ENCODE data around the gene ZFAND3.

Gene ZFAND3

DNA sequence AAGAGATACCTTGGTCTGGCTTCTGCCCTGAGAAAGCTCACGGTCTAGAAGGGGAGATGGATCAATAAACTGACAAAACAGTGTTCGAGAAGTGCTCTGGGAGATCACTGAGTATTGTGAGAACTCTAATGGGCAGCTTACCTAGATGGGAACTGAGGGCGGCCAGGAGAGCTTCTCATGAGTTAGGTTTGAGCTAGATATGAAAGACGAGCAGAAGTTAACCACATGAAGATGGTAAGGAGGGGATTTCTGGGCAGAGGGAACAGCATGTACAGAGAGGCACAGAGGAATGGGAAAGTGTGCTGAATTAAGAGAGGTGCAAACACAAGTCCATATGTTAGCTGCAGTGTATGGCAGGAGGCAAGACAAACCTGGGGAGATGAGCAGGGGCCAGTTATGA is 11.9 kb downstream of the ZFAND3 start:
- H3K79me2 ChIP-seq (ENCODE audit: control insufficient read depth, insufficient read depth, low read length, unreplicated experiment): peaks cover 92% of the 10 kb centered on the region
- no peaks in the 10 kb centered on the region for H3K36me3 ChIP-seq (ENCODE audit: insufficient read depth, low read length)

DNA sequence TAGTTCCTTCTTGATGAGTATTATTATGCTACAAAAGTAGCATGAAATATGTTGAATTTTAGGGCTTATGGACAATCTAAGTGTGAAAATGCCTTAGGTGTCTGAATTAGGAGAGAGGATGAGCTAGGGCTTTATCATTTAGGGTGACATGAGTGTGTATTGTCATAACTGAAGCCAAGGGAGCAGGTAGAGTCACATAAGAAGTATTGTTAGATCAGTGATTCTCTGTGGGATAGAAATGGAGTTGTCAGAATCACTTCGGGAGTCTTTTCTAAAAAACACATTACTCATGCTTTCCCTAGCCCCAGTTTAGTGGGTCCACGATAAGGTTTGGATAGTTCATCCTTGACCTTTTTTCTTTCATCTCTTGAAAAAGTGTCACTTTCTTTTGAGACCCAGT is 16.4 kb downstream of the ZFAND3 start:
- peaks cover 79% of the 10 kb centered on the region for H3K79me2 ChIP-seq (ENCODE audit: control insufficient read depth, insufficient read depth, low read length, unreplicated experiment)
- no peaks in the 10 kb centered on the region for H3K27me3 ChIP-seq (ENCODE audit: insufficient read depth, low read length)

More for the DNA sequence above, 11.9 kb downstream of the ZFAND3 start:
- Histone ChIP-seq H3K27me3 (ENCODE audit: insufficient read depth, low read length) (no peaks in the 10 kb centered on the region), H3K4me1 (ENCODE audit: control insufficient read depth, insufficient read depth, low read length, unreplicated experiment) (peaks cover 20% of the 10 kb centered on the region), H3K27ac (ENCODE audit: low read depth, low read length) (no peak overlapping the region), H3K4me3 (ENCODE audit: low read depth, low read length) (no peak overlapping the region), H2AFZ (ENCODE audit: low read length, unreplicated experiment) (no peak overlapping the region)

DNA sequence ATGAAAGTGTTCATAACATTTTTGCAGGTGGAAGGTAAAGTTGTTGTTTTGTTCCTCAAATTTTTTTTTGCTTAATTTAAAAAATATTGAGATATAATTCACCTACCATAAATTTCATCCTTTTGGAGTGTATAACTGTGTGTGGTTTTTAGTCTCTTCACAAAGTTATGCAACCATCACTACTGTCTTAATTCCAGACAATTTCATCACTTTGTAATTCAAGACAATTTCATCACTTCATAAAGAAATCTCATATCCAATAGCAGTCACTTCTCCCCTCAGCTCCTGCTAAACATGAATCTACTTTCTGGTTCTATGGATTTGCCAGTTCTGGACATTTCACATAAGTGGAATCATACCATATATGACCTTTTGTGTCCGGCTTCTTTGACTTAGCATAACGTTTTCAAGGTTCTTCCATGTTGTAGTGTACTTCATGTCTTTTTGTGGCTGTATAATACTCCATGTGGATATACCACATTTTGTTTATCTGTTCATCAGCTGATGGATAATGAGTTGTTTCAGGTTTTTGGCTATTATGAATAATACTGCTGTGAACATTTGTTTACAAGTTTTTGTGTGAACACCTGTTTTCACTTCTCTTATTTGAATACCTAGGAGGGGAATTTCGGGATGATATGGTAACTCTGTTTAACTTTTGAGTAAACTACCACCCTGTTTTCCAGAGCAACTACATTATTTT is 18.8 kb downstream of the ZFAND3 start:
- no peak overlapping the region for H3K4me3 ChIP-seq (ENCODE audit: low read depth, low read length)
- H3K27me3 ChIP-seq (ENCODE audit: insufficient read depth, low read length): no peaks in the 10 kb centered on the region
- H3K4me1 ChIP-seq (ENCODE audit: control insufficient read depth, insufficient read depth, low read length, unreplicated experiment): peaks cover 3% of the 10 kb centered on the region
- H3K27ac ChIP-seq (ENCODE audit: low read depth, low read length): no peak overlapping the region
- no peak overlapping the region for H2AFZ ChIP-seq (ENCODE audit: low read length, unreplicated experiment)
- peaks cover 81% of the 10 kb centered on the region for H3K79me2 ChIP-seq (ENCODE audit: control insufficient read depth, insufficient read depth, low read length, unreplicated experiment)
- 0 out of 2 replicates have a peak, but pooled peaks cover 3% of the 10 kb centered on the region for H3K36me3 ChIP-seq (ENCODE audit: insufficient read depth, low read length)

More for the DNA sequence above, 16.4 kb downstream of the ZFAND3 start:
- Histone ChIP-seq H2AFZ (ENCODE audit: low read length, unreplicated experiment) (no peak overlapping the region), H3K4me1 (ENCODE audit: control insufficient read depth, insufficient read depth, low read length, unreplicated experiment) (peaks cover 3% of the 10 kb centered on the region), H3K27ac (ENCODE audit: low read depth, low read length) (no peak overlapping the region), H3K4me3 (ENCODE audit: low read depth, low read length) (no peak overlapping the region), H3K36me3 (ENCODE audit: insufficient read depth, low read length) (0 out of 2 replicates have a peak, but pooled peaks cover 3% of the 10 kb centered on the region)

DNA sequence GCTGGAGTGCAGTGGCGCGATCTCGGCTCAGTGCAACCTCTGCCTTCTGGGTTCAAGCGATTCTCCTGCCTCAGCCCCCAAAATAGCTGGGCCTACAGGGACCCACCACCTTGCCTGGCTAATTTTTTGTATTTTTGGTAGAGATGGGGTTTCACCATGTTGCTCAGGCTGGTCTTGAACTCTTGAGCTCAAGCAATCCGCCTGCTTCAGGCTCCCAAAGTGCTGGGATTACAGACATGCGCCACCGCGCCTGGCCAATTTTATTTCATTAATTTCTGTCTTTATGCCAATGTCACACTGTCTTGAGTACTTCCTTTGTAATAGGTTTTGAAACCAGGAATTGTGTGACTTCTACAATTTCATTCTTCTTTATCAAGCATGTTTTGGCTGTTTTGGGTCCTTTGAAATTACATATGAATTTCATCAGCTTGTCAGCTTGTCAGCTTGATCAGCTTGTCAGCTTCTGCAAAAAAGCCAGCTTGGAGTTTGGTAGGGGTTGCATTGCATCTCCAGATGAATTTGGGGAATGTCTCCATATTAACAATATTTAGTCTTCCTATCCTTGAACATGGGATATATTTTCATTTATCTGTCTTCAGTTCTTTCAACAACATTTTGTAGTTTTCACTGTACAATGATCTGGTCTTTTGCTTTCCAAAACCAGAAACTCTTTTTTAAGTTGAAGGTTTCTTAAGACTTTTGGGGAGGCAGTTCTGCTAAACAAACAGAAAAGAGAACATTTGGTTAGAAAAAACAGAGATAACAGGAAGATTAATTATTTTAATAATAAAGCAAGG is 20.8 kb downstream of the ZFAND3 start:
- 0 out of 2 replicates have a peak, but pooled peaks cover 3% of the 10 kb centered on the region for H3K36me3 ChIP-seq (ENCODE audit: insufficient read depth, low read length)
- no peak overlapping the region for H2AFZ ChIP-seq (ENCODE audit: low read length, unreplicated experiment)
- peaks cover 81% of the 10 kb centered on the region for H3K79me2 ChIP-seq (ENCODE audit: control insufficient read depth, insufficient read depth, low read length, unreplicated experiment)
- no peak overlapping the region for H3K4me3 ChIP-seq (ENCODE audit: low read depth, low read length)
- H3K27ac ChIP-seq (ENCODE audit: low read depth, low read length): no peak overlapping the region
- peaks cover 8% of the 10 kb centered on the region for H3K4me1 ChIP-seq (ENCODE audit: control insufficient read depth, insufficient read depth, low read length, unreplicated experiment)
- H3K27me3 ChIP-seq (ENCODE audit: insufficient read depth, low read length): no peaks in the 10 kb centered on the region

DNA sequence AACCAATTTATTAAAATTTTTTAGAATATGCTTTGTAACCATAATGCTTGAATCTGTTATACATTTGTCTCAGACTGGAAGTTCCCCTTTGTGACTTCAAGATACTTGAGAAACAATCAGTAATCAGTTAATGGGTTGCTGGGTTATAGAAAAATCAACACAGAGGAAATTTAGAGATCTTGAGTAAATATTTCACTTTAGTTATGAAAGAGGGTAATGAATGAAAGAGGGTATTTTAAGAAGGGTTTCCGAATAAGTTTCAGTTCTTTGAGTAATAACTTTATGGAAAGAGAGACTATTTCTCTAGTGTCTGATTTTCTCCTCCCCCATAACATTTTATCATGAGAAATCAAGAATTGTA is 21.4 kb downstream of the ZFAND3 start:
- Histone ChIP-seq H3K36me3 (ENCODE audit: insufficient read depth, low read length) (0 out of 2 replicates have a peak, but pooled peaks cover 3% of the 10 kb centered on the region), H3K79me2 (ENCODE audit: control insufficient read depth, insufficient read depth, low read length, unreplicated experiment) (peaks cover 81% of the 10 kb centered on the region), H3K27ac (ENCODE audit: low read depth, low read length) (no peak overlapping the region)

DNA sequence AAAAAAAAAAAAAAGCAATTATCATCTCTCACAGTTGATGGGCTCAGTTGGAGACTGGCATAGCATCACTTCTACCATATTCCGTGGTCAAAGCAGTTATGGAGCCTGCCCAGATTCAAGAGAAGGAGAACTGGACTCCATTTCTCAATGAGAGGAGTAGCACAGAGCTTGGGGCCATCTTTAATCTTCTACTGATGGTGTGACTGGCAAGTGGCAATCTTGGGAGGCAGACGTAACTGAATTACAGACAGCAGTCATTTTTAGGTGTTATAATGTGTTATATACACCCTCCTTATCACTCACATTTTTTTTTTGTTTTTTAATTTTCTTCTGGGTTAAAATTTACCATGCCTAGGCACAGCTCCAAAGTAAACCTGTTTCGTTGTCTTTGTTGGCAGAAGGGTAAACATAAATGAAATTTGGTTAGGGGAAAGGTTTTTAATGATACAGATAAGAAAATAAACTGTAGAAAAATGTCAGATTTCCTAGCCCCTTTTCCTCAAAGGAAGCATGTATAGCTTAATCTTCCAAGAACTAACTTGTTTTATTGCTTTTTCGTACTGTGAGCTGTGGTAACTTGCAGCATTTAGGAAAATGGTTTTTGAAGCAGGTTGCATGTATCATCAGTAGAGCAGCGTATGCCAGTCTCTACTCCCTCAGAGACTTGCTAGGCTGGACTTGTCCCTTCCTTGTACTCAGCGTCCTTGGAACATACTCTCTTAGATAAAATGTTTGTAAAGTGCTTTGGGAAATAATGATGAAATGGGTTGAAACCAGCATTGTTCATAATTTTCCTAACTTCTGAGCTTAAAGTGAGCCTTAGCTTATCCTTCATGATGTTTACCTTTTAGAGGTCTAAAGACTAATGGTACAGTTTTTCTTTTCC is 25.7 kb downstream of the ZFAND3 start:
- H3K27ac ChIP-seq (ENCODE audit: low read depth, low read length): no peak overlapping the region
- no peaks in the 10 kb centered on the region for H3K36me3 ChIP-seq (ENCODE audit: insufficient read depth, low read length)
- no peak overlapping the region for H3K4me3 ChIP-seq (ENCODE audit: low read depth, low read length)
- H3K79me2 ChIP-seq (ENCODE audit: control insufficient read depth, insufficient read depth, low read length, unreplicated experiment): peaks cover 92% of the 10 kb centered on the region
- H2AFZ ChIP-seq (ENCODE audit: low read length, unreplicated experiment): no peak overlapping the region
- peaks cover 10% of the 10 kb centered on the region for H3K4me1 ChIP-seq (ENCODE audit: control insufficient read depth, insufficient read depth, low read length, unreplicated experiment)
- no peaks in the 10 kb centered on the region for H3K27me3 ChIP-seq (ENCODE audit: insufficient read depth, low read length)

More for the DNA sequence above, 21.4 kb downstream of the ZFAND3 start:
- Histone ChIP-seq H3K4me3 (ENCODE audit: low read depth, low read length) (no peak overlapping the region), H3K4me1 (ENCODE audit: control insufficient read depth, insufficient read depth, low read length, unreplicated experiment) (peaks cover 13% of the 10 kb centered on the region), H3K27me3 (ENCODE audit: insufficient read depth, low read length) (no peaks in the 10 kb centered on the region), H2AFZ (ENCODE audit: low read length, unreplicated experiment) (no peak overlapping the region)

DNA sequence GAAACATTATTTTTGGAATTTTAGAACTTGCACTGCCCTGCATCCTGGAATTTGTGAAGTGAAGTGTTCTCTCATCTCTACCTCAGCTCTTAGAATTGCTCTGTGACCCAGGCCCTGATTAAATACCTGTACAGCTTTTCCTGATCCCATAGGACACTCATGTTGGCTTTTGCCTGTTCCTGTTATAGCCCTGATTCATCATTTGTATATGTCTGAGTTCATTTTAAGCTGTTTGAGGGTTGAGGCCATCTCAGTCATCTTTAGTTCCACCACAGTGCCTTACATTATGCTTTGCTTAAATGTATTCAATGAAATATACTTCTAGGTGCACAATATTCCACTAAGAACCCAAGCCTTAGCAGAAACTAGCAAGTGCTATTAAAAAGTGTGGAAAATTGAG is 26.4 kb downstream of the ZFAND3 start:
- Histone ChIP-seq H3K79me2 (ENCODE audit: control insufficient read depth, insufficient read depth, low read length, unreplicated experiment) (peaks cover 93% of the 10 kb centered on the region), H3K36me3 (ENCODE audit: insufficient read depth, low read length) (no peaks in the 10 kb centered on the region), H3K4me3 (ENCODE audit: low read depth, low read length) (no peak overlapping the region), H3K27ac (ENCODE audit: low read depth, low read length) (no peak overlapping the region), H2AFZ (ENCODE audit: low read length, unreplicated experiment) (no peak overlapping the region), H3K4me1 (ENCODE audit: control insufficient read depth, insufficient read depth, low read length, unreplicated experiment) (peaks cover 10% of the 10 kb centered on the region), H3K27me3 (ENCODE audit: insufficient read depth, low read length) (no peaks in the 10 kb centered on the region)

DNA sequence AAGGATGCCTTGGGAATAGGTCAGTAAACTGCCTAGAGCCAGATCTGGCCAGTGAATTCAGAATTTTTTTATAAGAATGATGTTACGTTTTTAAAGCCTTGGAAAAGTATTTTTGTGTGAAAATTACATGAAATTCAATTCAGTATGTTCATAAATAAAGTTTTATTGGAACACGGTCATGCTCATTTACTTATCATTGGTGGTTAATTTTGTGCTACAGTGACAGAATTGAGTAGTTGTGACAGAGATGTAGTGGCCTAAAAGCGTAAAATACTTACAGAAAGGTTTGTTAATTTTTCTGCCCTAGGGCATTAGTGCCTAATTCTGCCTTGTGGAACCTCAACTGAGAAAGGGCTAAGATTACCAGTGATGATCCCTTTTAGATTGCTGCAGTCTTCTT is 28.2 kb downstream of the ZFAND3 start:
- Histone ChIP-seq H3K79me2 (ENCODE audit: control insufficient read depth, insufficient read depth, low read length, unreplicated experiment) (peaks cover 94% of the 10 kb centered on the region), H3K27me3 (ENCODE audit: insufficient read depth, low read length) (no peaks in the 10 kb centered on the region), H3K36me3 (ENCODE audit: insufficient read depth, low read length) (no peaks in the 10 kb centered on the region), H3K4me3 (ENCODE audit: low read depth, low read length) (no peak overlapping the region), H3K4me1 (ENCODE audit: control insufficient read depth, insufficient read depth, low read length, unreplicated experiment) (peaks cover 10% of the 10 kb centered on the region), H2AFZ (ENCODE audit: low read length, unreplicated experiment) (no peak overlapping the region), H3K27ac (ENCODE audit: low read depth, low read length) (no peak overlapping the region)

DNA sequence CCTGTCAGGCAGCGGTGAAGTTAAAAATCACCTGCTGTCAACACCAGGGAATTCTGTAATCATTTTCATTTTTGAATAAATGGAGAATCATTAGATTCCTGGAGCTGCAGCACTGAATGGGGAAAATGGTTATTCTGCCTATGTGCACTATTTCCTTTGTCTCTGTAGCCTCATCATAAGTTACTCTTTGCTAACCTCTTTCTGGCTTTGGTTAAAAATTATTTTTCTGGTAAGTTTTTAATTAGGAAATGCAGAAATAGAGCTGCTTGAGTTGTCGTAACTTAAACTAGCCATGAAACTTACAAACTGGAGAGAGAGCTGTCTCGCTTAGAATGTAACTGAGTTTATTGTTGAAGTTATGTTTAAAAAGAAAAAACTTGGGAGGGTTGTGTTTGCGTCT is 28.8 kb downstream of the ZFAND3 start:
- Histone ChIP-seq H2AFZ (ENCODE audit: low read length, unreplicated experiment) (no peak overlapping the region), H3K27ac (ENCODE audit: low read depth, low read length) (no peak overlapping the region), H3K36me3 (ENCODE audit: insufficient read depth, low read length) (no peaks in the 10 kb centered on the region), H3K4me3 (ENCODE audit: low read depth, low read length) (no peak overlapping the region), H3K79me2 (ENCODE audit: control insufficient read depth, insufficient read depth, low read length, unreplicated experiment) (peaks cover 95% of the 10 kb centered on the region), H3K4me1 (ENCODE audit: control insufficient read depth, insufficient read depth, low read length, unreplicated experiment) (peaks cover 10% of the 10 kb centered on the region), H3K27me3 (ENCODE audit: insufficient read depth, low read length) (no peaks in the 10 kb centered on the region)

DNA sequence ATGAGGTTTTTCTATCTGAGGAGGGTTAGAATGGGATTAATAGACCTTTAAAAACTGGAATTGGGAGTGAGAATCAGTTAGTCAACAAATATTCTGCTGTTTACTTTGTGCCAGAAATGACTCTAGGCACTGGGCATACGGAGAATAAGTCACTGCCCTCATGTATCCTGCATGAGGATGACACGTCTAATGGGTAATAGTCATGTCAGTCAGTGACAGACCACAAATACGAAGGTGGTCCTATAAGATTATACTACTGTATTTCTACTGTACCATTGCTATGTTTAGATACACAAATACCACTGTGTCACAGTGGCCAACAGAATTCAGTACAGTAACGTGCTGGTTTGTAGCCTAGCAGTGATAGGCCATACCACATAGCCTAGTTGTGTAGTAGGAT is 30.7 kb downstream of the ZFAND3 start:
- no peaks in the 10 kb centered on the region for H3K36me3 ChIP-seq (ENCODE audit: insufficient read depth, low read length)
- peaks cover 90% of the 10 kb centered on the region for H3K79me2 ChIP-seq (ENCODE audit: control insufficient read depth, insufficient read depth, low read length, unreplicated experiment)
- no peaks in the 10 kb centered on the region for H3K27me3 ChIP-seq (ENCODE audit: insufficient read depth, low read length)
- H3K4me1 ChIP-seq (ENCODE audit: control insufficient read depth, insufficient read depth, low read length, unreplicated experiment): peaks cover 6% of the 10 kb centered on the region
- no peak overlapping the region for H2AFZ ChIP-seq (ENCODE audit: low read length, unreplicated experiment)
- H3K4me3 ChIP-seq (ENCODE audit: low read depth, low read length): no peak overlapping the region
- H3K27ac ChIP-seq (ENCODE audit: low read depth, low read length): no peak overlapping the region
